DOHH2 (cell line): Measurements from ENCODE around the gene FUT8.

Source experiments
- CTCF ChIP-seq: fragments of 200-600 bp; sonication (generic); IDR thresholded peaks from one replicate; pipeline ENCODE4 v1.5.1; 2014; ENCODE audit warnings: antibody characterized with exemption, mild to moderate bottlenecking, low read depth, low read length; ENCODE audit not compliant: poor library complexity, severe bottlenecking
- EZH2phosphoT487 ChIP-seq: fragments of 200-600 bp; sonication (generic); IDR thresholded peaks from 2 replicates; pipeline ENCODE4 v1.6.1; 2017; ENCODE audit warnings: borderline replicate concordance, mild to moderate bottlenecking, antibody characterized with exemption, low read length, moderate library complexity, mixed read lengths

- TF ChIP-seq CTCF (no peak), EZH2phosphoT487 (no peak)
Observed at GRCh38 chr14:65704850-65705249, 292.3 kb downstream of the FUT8 start.
